Measurements from ENCODE around the gene EPHA6.
"Not testable (repeated sequence)": the region's sequence is repeated elsewhere in the genome, so short reads cannot be mapped to it uniquely, and the experiment has no call there.

The EPHA6 gene

GRCh38 chr3:97485206-97485605, 670.8 kb downstream of the EPHA6 start:
- no peak for DNase-seq

- DNase-seq = no peak
Observed at GRCh38 chr3:97487587-97487986, 673.2 kb downstream of the EPHA6 start.

DNA sequence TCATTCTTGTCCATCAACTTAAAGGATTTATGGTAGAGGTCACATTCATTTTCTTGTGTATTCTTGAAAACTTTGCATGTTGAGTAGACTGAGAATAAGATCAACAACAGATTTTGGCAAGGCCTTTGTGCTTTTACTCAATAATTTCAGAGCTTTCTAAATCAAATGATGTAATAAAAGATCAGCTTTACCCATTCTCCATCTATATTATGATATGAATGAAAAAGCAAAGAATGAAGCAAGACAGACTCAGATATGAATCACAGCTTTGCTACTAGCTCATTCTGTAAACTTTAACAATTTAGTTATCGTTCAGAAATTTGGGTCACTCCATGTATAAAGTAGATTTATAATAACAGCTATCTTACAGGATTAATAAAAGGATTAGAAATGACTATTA, 674.3 kb downstream of the EPHA6 start:
- no peak for DNase-seq

GRCh38 chr3:97495896-97496295, 681.5 kb downstream of the EPHA6 start:
- no peak for DNase-seq

DNA sequence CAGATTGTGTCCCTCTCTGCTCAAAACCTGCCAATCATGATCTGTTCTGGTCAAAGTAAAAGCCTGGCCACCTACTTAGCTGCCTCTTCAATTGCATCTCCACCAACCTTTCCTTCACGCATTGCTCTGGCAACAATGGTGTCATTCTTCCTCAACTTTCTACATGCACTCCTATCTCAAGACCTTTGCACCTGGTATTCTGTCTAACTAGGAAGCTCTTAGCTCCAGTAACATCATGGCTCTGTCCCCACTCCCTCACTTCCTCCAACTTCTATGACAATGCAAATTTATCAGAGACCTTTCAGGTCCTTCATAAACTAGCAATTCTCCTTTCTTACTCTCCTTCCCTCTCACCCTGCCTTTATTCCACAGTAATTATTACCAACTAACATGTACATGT, 682.7 kb downstream of the EPHA6 start:
- DNase-seq = no peak

- no peak for DNase-seq
Observed at GRCh38 chr3:97504463-97504862, 690.1 kb downstream of the EPHA6 start.

DNA sequence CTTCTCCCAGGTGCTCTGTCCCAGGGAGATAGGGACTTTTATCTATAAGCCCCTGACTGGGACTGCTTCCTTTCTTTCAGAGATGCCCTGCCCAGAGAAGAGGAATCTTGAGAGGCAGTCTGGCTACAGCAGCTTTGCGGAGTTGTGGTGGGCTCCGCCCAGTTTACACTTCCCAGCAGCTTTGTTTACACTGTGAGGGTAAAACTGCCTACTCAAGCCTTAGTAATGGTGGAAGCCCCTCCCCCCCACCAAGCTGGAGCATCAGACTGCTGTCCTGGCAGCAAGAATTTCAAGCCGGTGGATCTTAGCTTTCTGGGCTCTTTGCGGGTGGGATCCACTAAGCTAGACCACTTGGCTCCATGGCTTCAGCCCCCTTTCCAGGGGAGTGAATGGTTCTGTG, 696.4 kb downstream of the EPHA6 start:
- DNase-seq = no peak

DNA sequence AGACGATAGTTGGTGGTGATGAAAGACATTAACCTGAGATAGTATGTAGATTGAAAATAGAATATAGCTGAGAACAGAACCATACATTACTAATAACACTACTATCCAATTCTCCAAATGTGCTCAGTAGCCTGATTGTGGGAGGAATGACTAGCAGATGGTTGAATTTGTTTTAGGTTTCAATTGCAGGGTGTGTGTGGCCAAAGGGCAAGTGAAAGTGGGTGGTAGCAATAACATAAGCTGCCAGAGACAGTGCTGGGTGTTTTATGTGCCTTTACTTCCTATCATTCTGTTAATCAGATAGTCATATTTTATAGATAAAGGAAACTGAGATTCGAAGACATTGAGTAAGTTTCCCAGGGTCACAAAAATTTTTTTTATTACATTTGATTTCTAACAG, 700.7 kb downstream of the EPHA6 start:
- no peak for DNase-seq

DNA sequence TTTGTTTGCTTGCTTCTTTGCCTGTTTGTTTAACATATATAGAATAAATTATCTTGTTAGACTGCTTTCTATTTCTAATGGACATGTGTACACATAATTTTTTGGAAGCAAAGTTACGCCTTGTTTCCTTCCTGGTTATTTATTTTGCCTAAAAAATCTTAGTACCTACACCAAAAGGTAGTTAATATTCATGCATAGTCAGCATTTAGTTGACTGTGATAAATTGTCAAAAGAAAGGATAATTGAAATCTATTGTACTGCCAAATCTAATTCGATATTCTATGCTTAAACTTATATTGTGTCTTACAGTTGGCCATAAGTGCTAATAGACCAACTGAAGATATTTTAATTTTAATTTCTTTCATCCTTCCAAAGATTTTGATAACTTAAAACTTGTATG, 716.3 kb downstream of the EPHA6 start:
- DNase-seq = no peak

DNA sequence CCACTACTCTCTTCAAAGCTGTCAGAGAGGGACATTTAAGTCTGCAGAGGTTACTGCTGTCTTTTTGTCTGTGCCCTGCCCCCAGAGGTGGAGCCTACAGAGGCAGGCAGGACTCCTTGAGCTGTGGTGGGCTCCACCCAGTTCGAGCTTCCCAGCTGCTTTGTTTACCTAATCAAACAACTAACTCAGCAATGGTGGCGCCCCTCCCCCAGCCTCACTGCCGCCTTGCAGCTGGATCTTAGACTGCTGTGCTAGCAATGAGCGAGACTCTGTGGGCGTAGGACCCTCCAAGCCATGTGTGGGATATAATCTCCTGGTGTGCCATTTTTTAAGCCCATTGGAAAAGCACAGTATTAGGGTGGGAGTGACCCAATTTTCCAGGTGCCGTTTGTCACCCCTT, 733.2 kb downstream of the EPHA6 start:
- DNase-seq = not testable (repeated sequence)

GRCh38 chr3:97550408-97550807, 736.0 kb downstream of the EPHA6 start:
- no peak for DNase-seq

GRCh38 chr3:97552186-97552585, 737.8 kb downstream of the EPHA6 start:
- no peak for DNase-seq

DNA sequence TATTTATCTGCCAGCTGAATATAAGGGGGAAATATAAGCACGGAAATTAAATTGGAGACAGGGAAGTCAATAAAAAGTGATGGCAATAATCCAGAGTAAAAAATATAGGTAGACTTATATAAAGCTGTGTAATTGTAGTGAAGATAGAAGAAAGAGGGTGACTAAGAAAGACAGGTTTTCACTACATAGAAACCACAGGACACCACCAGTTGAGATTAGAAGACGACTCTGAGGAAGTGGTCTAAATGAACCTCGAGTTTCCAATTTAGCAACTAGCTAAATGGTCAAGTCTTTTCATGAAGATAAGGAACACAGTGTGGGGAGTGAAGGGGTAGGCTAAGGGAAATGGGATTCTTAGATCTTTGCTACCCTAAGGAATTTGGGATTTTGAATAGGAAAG, 761.3 kb downstream of the EPHA6 start:
- DNase-seq = no peak

- DNase-seq = no peak
Observed at GRCh38 chr3:97576221-97576620, 761.8 kb downstream of the EPHA6 start.

DNA sequence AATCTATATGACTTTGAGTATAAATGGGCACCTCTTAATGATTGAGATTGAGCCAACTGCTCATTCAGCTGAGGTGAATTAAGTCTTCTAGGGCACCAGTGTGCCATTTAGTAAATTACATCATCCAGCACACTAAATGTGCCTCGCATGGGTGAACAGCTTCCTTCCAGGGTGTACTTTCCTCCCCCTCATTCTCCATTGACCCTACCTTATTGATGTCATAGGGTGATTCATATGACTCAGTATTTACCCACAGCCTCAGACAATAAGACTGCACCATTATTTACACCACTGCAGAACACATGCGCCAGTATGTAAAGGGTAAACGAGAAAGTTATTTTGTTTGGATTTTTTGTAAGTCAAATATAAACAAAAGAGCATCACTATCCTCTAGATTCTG, 765.0 kb downstream of the EPHA6 start:
- no peak for DNase-seq

GRCh38 chr3:97610626-97611025, 796.2 kb downstream of the EPHA6 start:
- DNase-seq = no peak

- DNase-seq = no peak
Observed at GRCh38 chr3:97612632-97613031, 798.2 kb downstream of the EPHA6 start.

GRCh38 chr3:97613139-97613538, 798.7 kb downstream of the EPHA6 start:
- DNase-seq = no peak

DNA sequence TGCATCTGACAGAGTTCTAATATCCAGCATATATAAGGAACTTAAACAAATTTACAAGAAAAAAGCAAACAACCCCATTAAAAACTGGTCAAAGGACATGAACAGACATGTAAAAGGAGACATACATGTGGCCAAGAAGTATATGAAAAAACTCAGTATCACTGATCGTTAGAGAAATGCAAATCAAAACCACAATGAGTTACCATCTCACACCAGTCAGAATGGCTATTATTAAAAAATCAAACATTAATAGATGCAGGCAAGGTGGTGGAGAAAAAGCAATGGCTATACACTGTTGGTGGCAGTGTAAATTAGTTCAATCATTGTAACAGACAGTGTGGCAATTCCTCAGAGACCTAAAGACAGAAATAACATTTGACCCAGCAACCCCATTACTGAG, 806.1 kb downstream of the EPHA6 start:
- not testable (repeated sequence) for DNase-seq

GRCh38 chr3:97636465-97636864, 822.1 kb downstream of the EPHA6 start:
- no peak for DNase-seq

DNA sequence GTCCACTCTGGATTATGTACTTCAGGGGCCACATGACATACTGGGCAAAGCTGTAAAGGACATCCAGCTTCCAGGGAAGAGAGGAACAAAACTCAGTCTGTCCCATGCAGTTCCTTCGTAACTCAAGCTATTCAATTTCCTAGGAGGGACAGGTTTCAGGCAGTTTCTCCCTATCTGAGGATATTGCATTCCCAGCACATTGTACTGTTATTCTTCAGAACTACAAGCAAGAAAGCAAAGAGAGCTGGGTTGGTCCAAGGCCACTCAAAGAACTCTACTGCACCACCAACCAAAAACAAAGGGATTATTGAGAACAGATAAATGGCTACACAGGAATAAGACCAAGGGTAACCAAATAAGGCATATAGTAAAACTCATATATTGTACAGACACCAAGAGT, 832.5 kb downstream of the EPHA6 start:
- no peak for DNase-seq

- no peak for DNase-seq
Observed at GRCh38 chr3:97647441-97647982, 833.1 kb downstream of the EPHA6 start.

- DNase-seq = no peak
Observed at GRCh38 chr3:97655971-97656370, 841.6 kb downstream of the EPHA6 start.

DNA sequence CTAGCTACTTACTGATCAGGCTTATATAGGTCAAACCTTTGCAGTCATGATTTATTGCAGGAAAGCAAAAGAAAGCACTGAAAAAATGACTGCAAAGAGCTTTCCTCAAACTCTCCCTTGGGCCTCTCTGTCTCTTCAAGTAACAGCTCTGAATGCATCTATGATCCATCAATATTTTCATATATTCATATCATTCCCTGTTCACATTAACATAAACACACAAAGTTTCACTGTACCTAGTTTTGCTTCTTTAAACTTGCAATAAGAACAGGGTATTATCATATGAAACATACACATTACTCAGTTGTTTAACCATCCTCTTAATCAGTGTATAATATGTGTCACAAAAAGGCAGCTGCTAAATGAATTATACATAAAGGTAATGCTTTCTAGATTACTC, 842.2 kb downstream of the EPHA6 start:
- DNase-seq = no peak

- no peak for DNase-seq
Observed at GRCh38 chr3:97658668-97659285, 844.4 kb downstream of the EPHA6 start.
